Measurements from ENCODE around the gene CDC7.

Gene CDC7

DNA sequence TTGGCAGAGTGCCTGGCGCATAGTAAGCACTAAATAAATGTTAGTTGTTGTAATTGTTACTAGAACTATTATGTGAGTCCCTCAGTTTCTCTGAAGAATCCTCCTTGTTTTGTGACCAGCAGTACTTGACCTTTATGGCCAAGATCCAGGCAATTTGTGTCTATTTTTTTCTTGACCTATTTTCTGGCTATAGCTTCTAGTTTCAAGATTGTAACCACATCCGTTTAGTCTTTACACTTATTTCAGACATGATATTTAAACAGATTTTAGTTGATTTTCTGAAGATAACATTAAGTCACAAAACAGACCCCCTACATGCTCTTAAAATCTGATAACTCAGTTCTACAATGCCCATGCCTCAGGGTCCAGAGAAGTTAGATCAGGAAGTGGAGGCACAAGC lies 50.3 kb downstream of the CDC7 start:
- Histone ChIP-seq H3K4me1 (ENCODE audit: control insufficient read depth in 1 of 2, insufficient read depth in 1 of 2, low read depth in 1 of 2, low read length in 1 of 2) (peaks cover 28 to 31% of the 10 kb centered on the region in 2 experiments), H3K27me3 (no peaks in the 10 kb centered on the region), H3K36me3 (no peaks in the 10 kb centered on the region), H3K27ac (no peak overlapping the region), H3K4me3 (ENCODE audit: low read depth in 1 of 2, low read length in 1 of 2) (no peak overlapping the region), H3K9me3 (no peaks in the 10 kb centered on the region)
- TF ChIP-seq CTCF (IDR thresholded peaks at IDR 0.05), result no peak

- H3K4me3 ChIP-seq (ENCODE audit: low read depth in 1 of 2, low read length in 1 of 2), result no peak overlapping the region
- no peak for TF ChIP-seq CTCF (IDR thresholded peaks at IDR 0.05)
- H3K27ac ChIP-seq, result no peak overlapping the region
- H3K36me3 ChIP-seq, result no peaks in the 10 kb centered on the region
- no peaks in the 10 kb centered on the region for H3K9me3 ChIP-seq
- H3K4me1 ChIP-seq (ENCODE audit: control insufficient read depth in 1 of 2, insufficient read depth in 1 of 2, low read depth in 1 of 2, low read length in 1 of 2), result peaks cover 35 to 39% of the 10 kb centered on the region in 2 experiments
- no peaks in the 10 kb centered on the region for H3K27me3 ChIP-seq
These were observed 51.4 kb downstream of the CDC7 start for GRCh38 chr1:91552091-91552490.

GRCh38 chr1:91552596-91552995 lies 51.9 kb downstream of the CDC7 start:
- Histone ChIP-seq H3K27ac (no peak overlapping the region), H3K9me3 (no peaks in the 10 kb centered on the region), H3K4me3 (ENCODE audit: low read depth in 1 of 2, low read length in 1 of 2) (no peak overlapping the region), H3K4me1 (ENCODE audit: control insufficient read depth in 1 of 2, insufficient read depth in 1 of 2, low read depth in 1 of 2, low read length in 1 of 2) (peaks cover 35 to 39% of the 10 kb centered on the region in 2 experiments), H3K27me3 (no peaks in the 10 kb centered on the region), H3K36me3 (no peaks in the 10 kb centered on the region)
- no peak for TF ChIP-seq CTCF (IDR thresholded peaks at IDR 0.05)

- H3K27me3 ChIP-seq, result no peaks in the 10 kb centered on the region
- no peak overlapping the region for H3K4me3 ChIP-seq (ENCODE audit: low read depth in 1 of 2, low read length in 1 of 2)
- H3K4me1 ChIP-seq (ENCODE audit: control insufficient read depth in 1 of 2, insufficient read depth in 1 of 2, low read depth in 1 of 2, low read length in 1 of 2), result peaks cover 32 to 34% of the 10 kb centered on the region in 2 experiments
- H3K9me3 ChIP-seq, result no peaks in the 10 kb centered on the region
- TF ChIP-seq CTCF (IDR thresholded peaks at IDR 0.05), result no peak
- H3K36me3 ChIP-seq, result no peaks in the 10 kb centered on the region
- H3K27ac ChIP-seq, result no peak overlapping the region
These were observed 52.5 kb downstream of the CDC7 start for GRCh38 chr1:91553177-91553591.

GRCh38 chr1:91555074-91555730 lies 54.6 kb downstream of the CDC7 start:
- no peaks in the 10 kb centered on the region for H3K36me3 ChIP-seq
- no peaks in the 10 kb centered on the region for H3K9me3 ChIP-seq
- peak overlapping the region; percentile 59 for H3K27ac ChIP-seq
- TF ChIP-seq CTCF (IDR thresholded peaks at IDR 0.05), result no peak
- H3K4me3 ChIP-seq (ENCODE audit: low read depth in 1 of 2, low read length in 1 of 2), result no peak overlapping the region
- peaks cover 19 to 20% of the 10 kb centered on the region in 2 experiments for H3K4me1 ChIP-seq (ENCODE audit: control insufficient read depth in 1 of 2, insufficient read depth in 1 of 2, low read depth in 1 of 2, low read length in 1 of 2)
- no peaks in the 10 kb centered on the region for H3K27me3 ChIP-seq

All from neutrophil (primary cell).